ENCODE data around the gene STARD7.

Gene STARD7

DNA sequence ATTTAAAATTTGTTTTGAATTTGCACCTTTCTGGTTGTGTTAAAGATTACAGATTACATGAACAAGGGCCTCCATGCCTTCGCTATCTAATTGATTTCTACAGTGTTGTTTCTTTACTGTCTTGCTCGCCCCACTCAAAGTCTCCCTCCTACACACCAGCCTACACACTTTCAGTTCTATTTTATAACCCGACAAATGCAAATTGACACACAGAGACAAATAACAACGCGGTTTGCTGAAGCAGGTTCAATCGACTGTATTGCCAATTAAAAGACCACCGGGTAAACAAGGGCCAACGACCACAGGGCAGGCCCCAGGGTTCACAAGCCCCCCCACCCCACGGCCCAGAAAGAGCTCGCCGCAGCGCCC lies 869 bp downstream of the STARD7 start:
- Histone ChIP-seq H3K27me3 (ENCODE audit: low read depth, low read length) (no peaks in the 10 kb centered on the region), H3K27ac (ENCODE audit: low read length) (peak overlapping the region; percentile 88), H3K9me3 (ENCODE audit: control insufficient read depth in 1 of 2, low read length in 2 of 2) (no peaks in the 10 kb centered on the region), H3K4me1 (ENCODE audit: control insufficient read depth in 1 of 2, insufficient read depth in 2 of 2, low read length in 2 of 2) (peaks cover 21 to 58% of the 10 kb centered on the region in 2 donors), H3K36me3 (ENCODE audit: control insufficient read depth in 1 of 2, insufficient read depth in 2 of 2, low read length in 2 of 2) (peaks cover 0 to 4% of the 10 kb centered on the region in 2 donors), H3K4me3 (ENCODE audit: low read depth in 1 of 2, low read length in 2 of 2) (peak overlapping the region; percentile 93 to 96)

DNA sequence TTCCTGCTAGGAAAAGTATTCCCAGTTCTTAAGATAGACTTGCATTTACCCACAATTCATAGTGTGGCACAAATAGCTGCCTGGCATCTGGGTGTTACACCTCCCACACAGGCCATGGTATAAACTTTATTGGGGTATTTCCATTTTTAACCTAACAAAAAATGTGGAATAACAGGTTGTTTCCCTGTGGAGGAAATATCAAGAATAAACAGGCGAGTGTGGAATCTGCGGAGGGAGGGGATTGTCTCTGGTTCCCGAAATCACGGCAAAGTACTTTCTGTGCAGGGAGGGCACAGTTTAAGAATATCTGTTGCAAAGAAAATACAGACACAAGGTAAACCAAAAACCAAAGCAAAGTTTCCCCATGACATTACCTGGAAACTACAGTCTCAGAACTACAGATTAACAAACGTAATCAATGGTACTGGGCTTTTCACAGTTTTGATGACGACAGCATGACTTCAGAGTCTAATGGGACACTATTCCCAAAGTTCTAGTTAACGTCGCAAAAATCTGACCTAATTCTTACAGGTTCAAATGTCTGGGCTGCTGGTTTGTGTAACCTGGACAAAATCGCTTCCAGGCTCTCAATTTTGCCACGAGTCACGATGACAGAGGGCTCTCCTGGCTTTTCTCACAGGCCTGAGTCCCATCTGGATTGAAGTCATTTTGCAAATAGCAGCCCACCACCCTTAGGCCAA lies 1.4 kb downstream of the STARD7 start:
- Histone ChIP-seq H3K4me1 (ENCODE audit: control insufficient read depth in 1 of 2, insufficient read depth in 2 of 2, low read length in 2 of 2) (peaks cover 23 to 64% of the 10 kb centered on the region in 2 donors), H3K27me3 (ENCODE audit: low read depth, low read length) (no peaks in the 10 kb centered on the region), H3K27ac (ENCODE audit: low read length) (peak overlapping the region; percentile 88), H3K9me3 (ENCODE audit: control insufficient read depth in 1 of 2, low read length in 2 of 2) (no peaks in the 10 kb centered on the region), H3K4me3 (ENCODE audit: low read depth in 1 of 2, low read length in 2 of 2) (peak overlapping the region; percentile 93 to 96), H3K36me3 (ENCODE audit: control insufficient read depth in 1 of 2, insufficient read depth in 2 of 2, low read length in 2 of 2) (peaks cover 0 to 4% of the 10 kb centered on the region in 2 donors)

DNA sequence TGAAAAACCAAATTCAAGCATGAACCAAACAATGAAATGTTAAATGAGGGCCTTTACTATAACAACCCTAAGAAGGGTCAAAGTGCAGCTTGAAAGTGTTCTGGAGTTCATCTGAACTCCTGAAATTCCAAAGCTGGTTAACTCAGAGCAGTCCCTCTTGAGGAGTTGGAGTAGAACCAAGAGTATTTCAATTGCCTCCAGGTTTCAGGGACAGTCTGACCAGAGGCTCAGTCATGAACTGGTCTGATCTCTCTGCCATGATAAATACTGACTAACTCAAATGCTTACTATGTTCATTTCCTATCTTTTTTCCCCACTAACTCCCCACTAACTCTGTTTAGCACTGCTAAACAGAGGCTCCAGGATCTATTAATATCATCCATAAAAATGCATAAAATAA lies 2.7 kb downstream of the STARD7 start:
- H3K4me3 ChIP-seq (ENCODE audit: low read depth in 1 of 2, low read length in 2 of 2): peak overlapping the region in 1 of 2 donors; percentile 9
- H3K36me3 ChIP-seq (ENCODE audit: control insufficient read depth in 1 of 2, insufficient read depth in 2 of 2, low read length in 2 of 2): peaks cover 0 to 4% of the 10 kb centered on the region in 2 donors
- H3K9me3 ChIP-seq (ENCODE audit: control insufficient read depth in 1 of 2, low read length in 2 of 2): no peaks in the 10 kb centered on the region
- H3K27me3 ChIP-seq (ENCODE audit: low read depth, low read length): no peaks in the 10 kb centered on the region
- H3K4me1 ChIP-seq (ENCODE audit: control insufficient read depth in 1 of 2, insufficient read depth in 2 of 2, low read length in 2 of 2): peaks cover 27 to 74% of the 10 kb centered on the region in 2 donors
- H3K27ac ChIP-seq (ENCODE audit: low read length): peak overlapping the region; percentile 6

DNA sequence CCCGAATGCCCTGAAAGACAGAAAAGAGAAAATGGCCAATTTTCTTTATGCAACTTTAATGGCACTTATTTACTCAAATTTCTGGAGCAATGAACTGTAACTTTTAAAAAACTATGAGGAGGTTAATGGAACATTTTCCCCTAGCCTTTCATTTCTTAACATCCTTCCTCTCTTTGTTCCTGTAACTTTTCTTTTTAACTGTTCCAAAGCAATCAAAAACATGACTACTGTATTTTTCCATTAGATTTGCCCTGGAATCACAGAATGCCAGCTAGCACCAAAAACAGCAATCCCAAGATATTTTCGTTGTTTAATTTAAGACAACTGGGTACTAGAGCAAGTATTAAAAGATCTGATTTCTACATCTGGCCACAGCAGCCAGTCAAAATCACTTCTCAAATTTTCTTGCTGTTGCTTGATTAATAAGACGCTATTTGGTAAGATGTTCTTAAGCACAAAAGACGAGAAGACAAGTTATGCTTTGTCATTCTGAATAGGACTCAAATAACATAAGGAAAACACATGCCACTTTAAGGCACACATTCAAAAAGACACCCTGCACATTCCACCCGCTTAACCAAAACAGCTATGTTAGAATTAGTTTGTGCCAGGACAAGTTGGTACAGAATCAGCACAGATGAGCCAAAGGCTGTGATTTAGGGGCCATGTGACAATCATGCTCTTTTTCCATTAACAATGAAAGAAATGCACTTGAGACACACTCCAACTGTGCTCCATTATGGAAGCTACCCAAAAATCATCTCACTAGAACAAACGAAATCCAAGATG lies 3.6 kb downstream of the STARD7 start:
- Histone ChIP-seq H3K4me3 (ENCODE audit: low read depth in 1 of 2, low read length in 2 of 2) (peak overlapping the region in 1 of 2 donors; percentile 33), H3K4me1 (ENCODE audit: control insufficient read depth in 1 of 2, insufficient read depth in 2 of 2, low read length in 2 of 2) (peaks cover 27 to 71% of the 10 kb centered on the region in 2 donors), H3K27me3 (ENCODE audit: low read depth, low read length) (no peaks in the 10 kb centered on the region), H3K27ac (ENCODE audit: low read length) (peak overlapping the region; percentile 21), H3K36me3 (ENCODE audit: control insufficient read depth in 1 of 2, insufficient read depth in 2 of 2, low read length in 2 of 2) (peaks cover 0 to 4% of the 10 kb centered on the region in 2 donors), H3K9me3 (ENCODE audit: control insufficient read depth in 1 of 2, low read length in 2 of 2) (no peaks in the 10 kb centered on the region)

DNA sequence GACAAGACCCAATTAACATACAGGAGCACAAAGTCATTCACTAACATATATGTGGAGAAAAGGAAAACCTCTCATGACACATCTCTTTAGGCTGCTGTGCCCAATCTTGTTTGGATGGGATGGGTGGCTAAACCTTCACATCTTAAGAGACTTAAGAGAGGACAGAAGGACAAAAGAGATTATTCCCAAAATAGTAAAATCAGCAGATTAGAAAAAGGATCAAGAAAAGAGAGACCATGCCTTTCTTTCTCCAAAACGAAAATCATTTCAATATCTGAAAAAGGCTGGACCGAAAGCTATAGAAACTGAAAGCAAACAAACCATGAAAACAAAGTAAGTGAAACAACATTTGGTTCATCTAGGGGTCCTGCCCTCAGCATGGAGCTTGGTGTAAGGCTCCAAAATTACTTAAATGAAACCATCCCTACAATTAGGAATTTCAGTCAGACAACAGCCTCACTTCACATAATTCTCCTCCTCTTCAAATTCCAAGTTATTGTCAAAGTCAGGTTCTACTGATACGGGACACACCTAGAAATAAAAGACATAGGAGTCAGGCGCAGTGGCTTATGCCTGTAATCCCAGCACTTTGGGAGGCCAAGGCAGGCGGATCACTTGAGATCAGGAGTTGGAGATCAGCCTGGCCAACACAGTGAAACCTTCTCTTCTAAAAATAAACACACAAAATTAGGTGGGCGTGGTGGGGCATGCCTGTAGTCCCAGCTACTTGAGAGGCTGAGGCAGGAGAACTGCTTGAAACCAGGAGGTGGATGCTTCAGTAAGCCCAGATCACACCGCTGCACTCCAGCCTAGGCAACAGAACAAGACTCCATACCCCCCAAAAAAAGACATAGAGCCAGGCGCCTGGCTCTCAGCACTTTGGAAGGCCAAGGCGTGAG lies 5.2 kb downstream of the STARD7 start:
- Histone ChIP-seq H3K36me3 (ENCODE audit: control insufficient read depth in 1 of 2, insufficient read depth in 2 of 2, low read length in 2 of 2) (peaks cover 0 to 4% of the 10 kb centered on the region in 2 donors), H3K27me3 (ENCODE audit: low read depth, low read length) (no peaks in the 10 kb centered on the region), H3K27ac (ENCODE audit: low read length) (peak overlapping the region; percentile 49), H3K4me1 (ENCODE audit: control insufficient read depth in 1 of 2, insufficient read depth in 2 of 2, low read length in 2 of 2) (peaks cover 24 to 74% of the 10 kb centered on the region in 2 donors), H3K4me3 (ENCODE audit: low read depth in 1 of 2, low read length in 2 of 2) (no peak overlapping the region), H3K9me3 (ENCODE audit: control insufficient read depth in 1 of 2, low read length in 2 of 2) (no peaks in the 10 kb centered on the region)

DNA sequence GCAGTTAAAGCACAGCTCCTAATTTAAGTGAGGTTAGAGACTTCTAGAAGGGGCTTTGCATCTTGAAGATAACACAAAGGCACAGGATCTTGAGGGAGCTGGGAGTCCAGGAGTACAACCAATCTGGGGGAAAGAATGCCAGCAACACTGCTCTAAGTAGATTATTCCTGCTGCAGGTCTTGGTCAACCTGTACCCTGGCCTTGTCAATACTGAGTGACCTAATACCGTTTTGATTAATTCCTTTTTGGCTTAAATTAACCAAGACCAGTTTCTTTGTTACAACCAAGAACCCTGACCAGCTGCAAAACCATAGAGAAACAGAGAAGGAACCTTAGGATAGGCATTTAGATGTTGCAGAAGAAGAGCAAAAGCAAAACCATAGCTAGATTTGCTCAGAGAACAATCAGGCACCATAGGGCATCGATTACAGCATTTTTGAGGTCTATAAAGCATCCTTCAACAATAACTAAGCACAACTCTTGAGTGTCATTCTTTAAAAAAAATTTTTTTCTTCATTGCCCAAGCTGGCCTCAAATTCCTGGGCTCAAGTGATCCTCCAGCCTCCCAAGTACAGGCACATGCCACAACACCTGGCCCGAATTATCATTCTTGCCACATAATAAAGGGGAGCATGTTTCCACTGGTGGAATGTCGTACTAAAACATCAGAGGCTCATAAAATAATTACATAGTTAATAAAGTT lies 6.3 kb downstream of the STARD7 start:
- H3K9me3 ChIP-seq (ENCODE audit: control insufficient read depth in 1 of 2, low read length in 2 of 2): no peaks in the 10 kb centered on the region
- no peak overlapping the region for H3K4me3 ChIP-seq (ENCODE audit: low read depth in 1 of 2, low read length in 2 of 2)
- no peaks in the 10 kb centered on the region for H3K36me3 ChIP-seq (ENCODE audit: control insufficient read depth in 1 of 2, insufficient read depth in 2 of 2, low read length in 2 of 2)
- H3K27ac ChIP-seq (ENCODE audit: low read length): no peak overlapping the region
- H3K27me3 ChIP-seq (ENCODE audit: low read depth, low read length): no peaks in the 10 kb centered on the region
- H3K4me1 ChIP-seq (ENCODE audit: control insufficient read depth in 1 of 2, insufficient read depth in 2 of 2, low read length in 2 of 2): peaks cover 24 to 74% of the 10 kb centered on the region in 2 donors

DNA sequence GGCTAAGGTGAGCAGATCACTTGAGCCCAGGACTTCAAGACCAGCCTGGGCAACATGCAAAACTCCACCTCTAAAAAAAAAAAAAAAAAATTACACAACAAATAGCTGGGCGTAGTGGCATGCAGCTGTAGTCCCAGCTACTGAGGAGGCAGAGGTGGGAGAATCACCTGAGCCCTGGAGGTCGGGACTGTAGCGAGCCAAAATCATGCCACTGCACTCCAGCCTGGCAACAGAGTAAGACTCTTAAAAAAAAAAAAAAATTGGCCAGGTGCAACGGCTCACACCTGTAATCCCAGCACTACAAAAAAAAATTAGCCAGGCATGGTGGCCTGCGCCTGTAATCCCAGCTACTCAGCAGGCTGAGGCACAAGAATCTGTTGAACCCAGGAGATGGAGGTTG lies 7.3 kb downstream of the STARD7 start:
- H3K4me3 ChIP-seq (ENCODE audit: low read depth in 1 of 2, low read length in 2 of 2): no peak overlapping the region
- no peaks in the 10 kb centered on the region for H3K27me3 ChIP-seq (ENCODE audit: low read depth, low read length)
- H3K27ac ChIP-seq (ENCODE audit: low read length): no peak overlapping the region
- H3K4me1 ChIP-seq (ENCODE audit: control insufficient read depth in 1 of 2, insufficient read depth in 2 of 2, low read length in 2 of 2): peaks cover 18 to 66% of the 10 kb centered on the region in 2 donors
- no peaks in the 10 kb centered on the region for H3K9me3 ChIP-seq (ENCODE audit: control insufficient read depth in 1 of 2, low read length in 2 of 2)
- H3K36me3 ChIP-seq (ENCODE audit: control insufficient read depth in 1 of 2, insufficient read depth in 2 of 2, low read length in 2 of 2): no peaks in the 10 kb centered on the region

DNA sequence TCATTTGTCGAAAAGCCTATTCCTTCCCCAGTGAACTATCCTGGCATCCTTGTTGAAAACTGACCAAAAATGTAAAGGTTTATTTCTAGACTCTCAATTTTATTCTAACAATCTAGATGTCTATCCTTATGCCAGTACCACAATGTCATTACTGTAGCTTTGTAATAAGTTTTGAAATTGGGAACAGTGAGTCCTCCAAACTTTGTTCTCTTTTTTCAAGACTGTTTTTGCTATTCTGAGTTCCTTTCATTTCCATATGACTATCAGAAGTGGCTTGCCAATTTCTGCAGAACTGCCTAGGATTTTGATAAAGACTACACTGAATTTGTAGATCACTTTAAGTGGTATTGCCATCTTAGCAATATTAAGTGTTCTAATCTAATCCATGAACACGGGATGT lies 9.7 kb downstream of the STARD7 start:
- Histone ChIP-seq H3K27ac (ENCODE audit: low read length) (no peak overlapping the region), H3K27me3 (ENCODE audit: low read depth, low read length) (no peaks in the 10 kb centered on the region), H3K9me3 (ENCODE audit: control insufficient read depth in 1 of 2, low read length in 2 of 2) (no peaks in the 10 kb centered on the region), H3K4me3 (ENCODE audit: low read depth in 1 of 2, low read length in 2 of 2) (no peak overlapping the region), H3K36me3 (ENCODE audit: control insufficient read depth in 1 of 2, insufficient read depth in 2 of 2, low read length in 2 of 2) (peaks cover 11 to 15% of the 10 kb centered on the region in 2 donors), H3K4me1 (ENCODE audit: control insufficient read depth in 1 of 2, insufficient read depth in 2 of 2, low read length in 2 of 2) (peaks cover 10 to 44% of the 10 kb centered on the region in 2 donors)

DNA sequence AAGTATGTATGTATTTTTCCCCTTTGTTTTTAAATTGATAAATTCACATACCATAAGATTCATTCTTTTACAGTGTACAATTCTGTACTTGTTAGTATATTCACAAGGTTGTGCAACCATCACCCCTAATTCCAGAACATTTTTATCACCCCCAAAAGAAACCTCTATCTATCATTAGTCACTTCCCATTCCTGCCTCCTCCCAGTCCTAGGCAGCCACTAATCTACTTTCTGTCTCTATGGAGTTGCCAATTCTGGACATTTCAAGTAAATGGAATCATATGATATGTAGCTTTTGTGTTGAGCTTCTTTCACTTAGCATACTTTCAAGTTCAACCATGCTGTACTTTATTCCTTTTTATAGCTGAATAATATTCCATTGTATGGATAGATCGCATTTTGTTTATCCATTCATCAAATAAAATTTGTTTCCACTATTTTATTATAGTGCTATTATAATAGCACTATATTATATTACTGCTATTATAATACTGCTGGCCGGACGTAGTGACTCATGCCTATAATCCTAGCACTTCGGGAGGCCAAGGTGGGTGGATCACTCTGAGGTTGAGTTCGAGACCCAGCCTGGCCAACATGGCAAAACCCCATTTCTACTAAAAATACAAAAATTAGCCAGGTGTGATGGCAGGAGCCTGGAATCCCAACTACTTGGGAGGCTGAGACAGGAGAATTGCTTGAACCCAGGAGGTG lies 10.9 kb downstream of the STARD7 start:
- no peaks in the 10 kb centered on the region for H3K27me3 ChIP-seq (ENCODE audit: low read depth, low read length)
- H3K9me3 ChIP-seq (ENCODE audit: control insufficient read depth in 1 of 2, low read length in 2 of 2): no peaks in the 10 kb centered on the region
- no peak overlapping the region for H3K27ac ChIP-seq (ENCODE audit: low read length)
- peaks cover 6 to 31% of the 10 kb centered on the region in 2 donors for H3K4me1 ChIP-seq (ENCODE audit: control insufficient read depth in 1 of 2, insufficient read depth in 2 of 2, low read length in 2 of 2)
- peaks cover 23 to 24% of the 10 kb centered on the region in 2 donors for H3K36me3 ChIP-seq (ENCODE audit: control insufficient read depth in 1 of 2, insufficient read depth in 2 of 2, low read length in 2 of 2)
- no peak overlapping the region for H3K4me3 ChIP-seq (ENCODE audit: low read depth in 1 of 2, low read length in 2 of 2)

DNA sequence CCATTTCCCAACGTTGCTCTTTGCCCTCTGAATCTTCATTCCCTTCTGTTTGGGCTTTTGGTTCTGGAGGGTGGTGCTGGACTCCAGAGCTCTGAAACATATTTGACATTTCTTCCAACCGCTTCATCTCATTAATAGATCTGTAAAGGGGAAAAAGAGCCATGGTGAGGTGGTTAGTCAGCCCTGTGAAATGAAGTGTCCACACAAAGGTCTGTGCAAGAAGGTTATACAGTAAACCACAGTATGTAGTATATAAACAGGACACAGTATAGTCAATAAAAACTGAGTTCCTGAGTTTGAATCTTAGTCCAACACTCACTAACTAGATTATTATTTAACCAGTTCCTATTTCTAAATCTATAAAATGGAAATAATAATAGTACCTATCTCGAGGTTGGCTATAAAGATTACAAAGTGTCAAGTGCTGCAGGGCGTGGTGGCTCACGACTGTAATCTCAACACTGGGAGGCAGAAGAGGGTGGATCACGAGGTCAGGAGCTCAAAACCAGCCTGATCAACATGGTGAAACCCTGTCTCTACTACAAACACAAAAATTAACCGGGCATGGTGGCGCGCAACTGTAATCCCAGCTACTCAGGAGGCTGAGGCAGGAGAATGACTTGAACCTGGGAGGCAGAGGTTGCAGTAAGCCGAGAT lies 13.1 kb downstream of the STARD7 start:
- Histone ChIP-seq H3K4me3 (ENCODE audit: low read depth in 1 of 2, low read length in 2 of 2) (no peak overlapping the region), H3K36me3 (ENCODE audit: control insufficient read depth in 1 of 2, insufficient read depth in 2 of 2, low read length in 2 of 2) (peaks cover 40 to 46% of the 10 kb centered on the region in 2 donors), H3K27me3 (ENCODE audit: low read depth, low read length) (no peaks in the 10 kb centered on the region), H3K4me1 (ENCODE audit: control insufficient read depth in 1 of 2, insufficient read depth in 2 of 2, low read length in 2 of 2) (peaks cover 0 to 16% of the 10 kb centered on the region in 2 donors), H3K27ac (ENCODE audit: low read length) (no peak overlapping the region), H3K9me3 (ENCODE audit: control insufficient read depth in 1 of 2, low read length in 2 of 2) (no peaks in the 10 kb centered on the region)

All from muscle layer of duodenum (tissue), 2 donors.